Ramos (cell line): ENCODE results near the gene RBMS1.
"Not testable (repeated sequence)": the region's sequence is repeated elsewhere in the genome, so short reads cannot be mapped to it uniquely, and the experiment has no call there.

Experiments
- in situ Hi-C: fragments of 300-500 bp; cut with MboI; formaldehyde crosslinking; loops from one replicate; pipeline ENCODE4 v1.14.3; 2022; ENCODE audit warnings: low sequenced_read_pairs; ENCODE audit not compliant: unreplicated experiment

Gene RBMS1

DNA sequence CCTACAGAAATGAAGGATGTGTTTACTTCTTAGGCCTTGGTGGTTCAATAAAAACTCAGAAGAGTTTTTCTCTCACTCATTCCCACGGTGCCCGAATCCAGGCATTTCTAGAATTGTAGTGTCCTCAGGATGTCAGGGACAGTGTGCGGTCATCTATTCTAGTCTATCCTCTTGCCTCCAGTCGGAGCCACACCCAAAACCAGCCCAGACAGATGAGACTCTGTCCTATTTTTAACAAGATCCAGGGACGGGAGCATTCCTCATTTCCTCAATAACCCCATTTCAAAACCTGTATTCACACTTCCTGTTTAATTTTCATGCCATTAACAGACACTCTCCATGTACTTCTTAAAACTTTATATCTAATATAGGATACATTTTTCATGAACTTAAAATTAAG, 11.6 kb upstream of the RBMS1 start:
- in situ Hi-C loops, result no loop called here

- in situ Hi-C loops, result no loop called here
Observed at GRCh38 chr2:160502478-160502877, 8.9 kb upstream of the RBMS1 start.

DNA sequence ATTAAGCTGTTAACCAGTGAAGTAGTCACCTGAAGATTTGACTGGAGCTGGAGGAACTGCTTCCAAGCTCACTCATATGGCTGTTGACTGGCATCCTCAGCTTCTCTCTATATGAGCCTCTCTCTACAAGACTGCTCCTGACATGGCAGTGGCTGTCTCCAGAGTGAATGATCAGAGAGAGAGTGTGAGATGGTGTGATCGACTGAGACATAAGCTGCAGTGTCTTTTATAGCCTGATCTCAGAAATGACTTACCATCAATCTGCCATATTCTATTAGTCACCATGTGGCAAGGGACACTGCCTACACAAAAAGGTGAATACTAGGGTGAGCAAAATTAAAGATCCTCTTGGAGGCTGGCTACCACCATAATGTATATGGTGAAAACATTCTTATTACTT, 7.8 kb upstream of the RBMS1 start:
- in situ Hi-C loops, result no loop called here

GRCh38 chr2:160499865-160500264, 6.3 kb upstream of the RBMS1 start:
- in situ Hi-C loops, result no loop called here

GRCh38 chr2:160498137-160498536, 4.5 kb upstream of the RBMS1 start:
- in situ Hi-C loops, result no loop called here

GRCh38 chr2:160494201-160494644, 616 bp upstream of the RBMS1 start:
- in situ Hi-C loops, result no loop called here

DNA sequence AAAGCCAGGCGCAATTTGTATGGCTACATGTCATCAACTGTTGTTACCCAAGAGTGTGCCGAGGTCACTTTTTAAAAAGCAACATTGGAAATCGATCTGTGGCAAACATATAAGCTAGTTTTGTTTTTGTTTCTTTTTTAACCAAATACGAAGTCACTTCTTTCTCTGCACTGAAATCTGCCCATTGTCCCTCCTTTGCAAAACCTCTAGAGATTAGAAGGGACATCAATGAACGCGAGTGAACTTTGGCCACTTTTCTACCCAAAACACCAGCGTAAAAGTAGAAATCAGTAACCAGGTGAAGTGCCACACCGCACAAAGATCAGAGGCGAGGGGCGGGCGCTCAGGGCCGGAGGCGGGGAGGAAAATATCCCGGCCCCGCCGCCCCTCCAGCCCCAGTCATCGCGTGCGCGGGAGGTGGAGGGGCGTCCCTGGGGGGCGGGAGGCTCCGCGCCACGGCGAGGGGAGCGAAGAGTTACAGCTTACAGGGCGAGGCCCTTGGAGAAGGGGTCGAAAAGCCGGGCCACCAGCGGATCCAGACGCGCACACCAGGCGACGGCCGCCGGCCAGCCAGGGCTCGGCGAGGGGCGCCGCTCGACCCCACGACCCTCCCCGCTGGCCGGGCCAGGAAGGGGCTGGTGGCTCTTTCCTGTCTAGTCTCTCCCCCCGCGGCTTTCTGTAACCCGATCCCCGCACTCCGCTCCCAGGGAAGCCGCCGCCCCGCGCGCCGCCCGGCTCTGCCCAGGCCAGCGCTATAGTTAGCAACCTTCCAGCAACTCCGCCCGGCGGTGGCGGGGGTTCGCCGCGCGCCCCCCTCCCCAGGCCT, 993 bp downstream of the RBMS1 start:
- in situ Hi-C loops, result no loop called here

DNA sequence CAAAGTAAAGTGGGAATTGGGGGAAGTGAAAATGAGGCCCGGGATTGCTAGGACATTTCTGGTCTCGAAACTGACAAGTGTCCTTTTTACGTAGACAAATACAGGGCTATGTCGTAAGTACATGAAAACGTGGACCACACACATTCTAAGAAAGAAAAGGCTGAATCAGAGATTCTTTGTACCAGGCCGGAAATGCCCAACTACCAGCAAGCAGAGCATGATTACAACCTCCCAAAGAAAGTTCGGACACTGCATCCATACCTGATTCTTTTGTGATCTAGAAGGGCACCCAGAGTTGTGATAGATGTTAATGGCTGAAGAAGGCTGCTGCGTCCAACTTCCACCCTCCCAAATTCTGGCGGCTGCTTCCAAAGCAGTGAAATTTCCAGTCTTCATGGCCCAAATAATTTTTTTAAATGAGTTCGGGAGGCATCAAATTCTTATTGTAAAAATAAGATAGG, 1.7 kb downstream of the RBMS1 start:
- in situ Hi-C loops, result no loop called here

DNA sequence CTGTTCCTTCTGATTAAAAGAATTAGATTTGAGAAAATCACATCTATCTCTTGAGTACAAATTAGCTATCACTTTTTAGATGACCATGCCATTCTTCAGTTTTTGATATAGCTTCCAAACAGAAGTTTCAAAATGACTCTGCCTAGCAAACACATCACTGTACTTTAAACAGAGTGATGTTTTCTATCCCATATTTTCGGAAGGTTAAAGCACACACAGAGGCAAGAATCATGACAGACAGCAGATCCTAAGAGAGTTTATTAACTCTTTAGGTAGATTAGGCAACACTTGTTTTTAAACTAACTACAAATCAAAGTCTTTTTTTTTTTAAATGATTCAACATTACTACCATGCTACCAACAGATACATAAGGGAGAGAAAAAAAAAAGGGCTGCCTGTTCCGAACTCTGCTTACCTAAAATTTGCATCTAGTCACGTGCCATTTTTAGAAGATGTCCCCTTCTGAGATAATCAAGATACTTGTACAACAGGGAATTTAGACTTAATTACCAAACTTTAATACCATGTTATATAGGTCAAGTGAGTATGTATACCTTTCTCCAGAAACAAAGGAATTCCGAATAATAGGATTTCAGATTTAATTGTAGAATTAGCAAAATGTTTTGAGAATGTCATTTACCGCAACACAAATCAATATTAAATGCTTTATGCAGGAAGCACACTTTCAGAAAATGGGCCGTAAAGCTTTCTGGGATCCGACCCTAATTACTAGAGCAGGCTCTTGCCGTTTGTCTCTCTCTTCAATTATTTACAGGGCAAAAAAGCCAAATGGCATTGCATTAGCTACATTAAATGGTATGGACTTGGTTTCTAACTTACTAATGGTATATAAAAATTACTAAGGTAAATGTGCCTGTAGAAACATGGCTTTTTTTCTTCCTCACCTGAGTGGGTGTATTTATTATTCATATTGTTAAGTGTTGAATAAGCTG, 2.6 kb downstream of the RBMS1 start:
- in situ Hi-C loops, result no loop called here

- in situ Hi-C loops, result no loop called here
Observed at GRCh38 chr2:160489111-160489510, 4.5 kb downstream of the RBMS1 start.

GRCh38 chr2:160488289-160488688, 5.3 kb downstream of the RBMS1 start:
- in situ Hi-C loops, result not testable (repeated sequence)

DNA sequence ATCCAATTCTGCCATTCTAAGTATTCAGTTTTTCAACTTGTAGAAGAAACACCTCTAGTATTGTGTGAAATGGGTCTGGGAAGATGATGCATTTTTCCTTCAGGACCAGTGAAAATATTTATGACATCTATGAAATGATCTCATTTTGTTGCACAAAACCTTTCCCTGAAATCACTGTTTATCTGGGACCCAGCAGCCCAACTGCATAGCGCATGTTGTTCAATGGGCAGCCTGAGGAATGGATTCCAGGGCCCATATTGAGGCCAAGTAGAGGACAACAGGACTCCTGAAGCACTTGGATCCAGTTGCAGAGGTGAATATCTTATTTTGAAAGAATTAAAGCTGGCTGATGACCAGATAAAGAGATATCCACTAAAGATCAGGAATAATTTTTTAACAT, 7.3 kb downstream of the RBMS1 start:
- in situ Hi-C loops, result no loop called here

GRCh38 chr2:160484859-160485520, 8.6 kb downstream of the RBMS1 start:
- in situ Hi-C loops, result no loop called here

DNA sequence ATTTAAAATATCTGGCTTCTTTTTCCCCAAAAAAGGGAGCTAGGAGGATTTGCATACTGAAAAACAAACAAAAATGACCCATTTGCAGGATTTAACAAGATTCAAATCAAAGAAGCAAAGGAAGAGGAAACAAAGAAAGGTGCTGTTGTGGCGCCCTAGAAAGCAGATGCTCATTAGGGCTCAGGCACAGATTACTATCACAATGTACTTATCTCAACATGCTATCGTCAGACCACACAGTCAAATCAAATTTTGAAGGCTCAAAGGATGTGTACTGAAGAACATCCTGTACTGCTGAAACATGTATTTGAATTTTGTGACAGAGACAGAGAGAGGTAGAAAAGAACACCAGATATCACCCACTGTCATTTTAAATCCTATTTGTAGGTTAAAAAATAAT, 10.9 kb downstream of the RBMS1 start:
- in situ Hi-C loops, result no loop called here

DNA sequence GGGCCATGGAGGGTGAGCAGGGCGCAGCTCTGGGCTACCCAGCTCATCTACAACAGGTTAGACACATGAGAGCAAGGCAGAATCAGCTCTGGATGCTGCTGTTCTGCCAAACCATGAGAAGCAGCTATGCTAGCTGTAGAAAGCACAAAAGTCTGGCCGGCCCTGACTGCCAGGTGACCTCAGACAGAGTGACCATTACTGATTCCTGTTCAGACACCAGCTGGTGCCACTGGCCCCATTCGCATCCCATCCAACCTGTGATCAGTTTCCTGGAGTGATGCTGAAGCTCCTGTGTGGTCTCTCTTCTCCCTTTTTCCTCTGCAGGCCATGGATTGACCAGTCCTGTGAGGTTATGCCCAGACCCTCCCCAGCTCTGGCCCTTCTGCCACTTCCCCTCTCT, 14.3 kb downstream of the RBMS1 start:
- in situ Hi-C loops, result no loop called here

DNA sequence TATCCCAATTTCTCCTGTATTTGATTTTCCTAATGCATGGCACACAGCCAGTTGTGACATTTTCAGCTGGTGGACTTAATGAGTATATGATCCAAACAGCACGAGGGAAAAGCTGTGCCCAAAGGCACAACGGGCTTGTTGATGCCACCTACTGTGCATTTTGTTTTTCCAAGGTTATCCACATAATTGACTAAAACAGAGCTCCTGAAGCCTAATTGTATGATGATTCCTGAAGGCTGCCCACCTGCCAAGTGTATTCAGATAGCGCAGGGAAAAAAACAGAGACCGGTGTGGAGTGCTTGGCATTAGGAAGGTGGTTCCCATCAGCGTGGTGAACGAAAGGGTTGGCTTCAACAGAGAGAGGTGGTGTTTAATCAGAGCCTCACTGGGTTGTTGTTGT, 14.9 kb downstream of the RBMS1 start:
- in situ Hi-C loops, result no loop called here

- in situ Hi-C loops, result no loop called here
Observed at GRCh38 chr2:160477032-160477431, 16.6 kb downstream of the RBMS1 start.

GRCh38 chr2:160474891-160475787, 18.5 kb downstream of the RBMS1 start:
- in situ Hi-C loops, result no loop called here

GRCh38 chr2:160474319-160474645, 19.3 kb downstream of the RBMS1 start:
- in situ Hi-C loops, result no loop called here
